GM06990 (cell line): ENCODE measurements around the gene COL6A3.

Experiments used
- DNase-seq: peaks from one replicate; pipeline ENCODE4 v3.0.0-alpha.2; 2011; ENCODE audit not compliant: insufficient read length; ENCODE audit errors: extremely low read depth
- H3K27me3 ChIP-seq: replicated peaks from 2 replicates; pipeline ENCODE4 v1.6.0; 2011; ENCODE audit warnings: low read length; ENCODE audit not compliant: control insufficient read depth, insufficient read depth
- H3K36me3 ChIP-seq: 2 replicates; pipeline ENCODE4 v1.5.1; 2011; ENCODE audit warnings: low read length; ENCODE audit not compliant: control insufficient read depth, insufficient read depth
- H3K4me3 ChIP-seq: replicated peaks from 2 replicates; pipeline ENCODE4 v1.5.1; 2011; ENCODE audit warnings: low read depth, mild to moderate bottlenecking, control low read depth, low read length
- TF ChIP-seq, protein P1 (sequence below): IDR thresholded peaks from 2 replicates; pipeline ENCODE4 v1.5.1; 2011; ENCODE audit warnings: low read length, control low read depth, mild to moderate bottlenecking, inconsistent platforms; ENCODE audit not compliant: insufficient read depth, poor library complexity, severe bottlenecking

The COL6A3 gene

DNA sequence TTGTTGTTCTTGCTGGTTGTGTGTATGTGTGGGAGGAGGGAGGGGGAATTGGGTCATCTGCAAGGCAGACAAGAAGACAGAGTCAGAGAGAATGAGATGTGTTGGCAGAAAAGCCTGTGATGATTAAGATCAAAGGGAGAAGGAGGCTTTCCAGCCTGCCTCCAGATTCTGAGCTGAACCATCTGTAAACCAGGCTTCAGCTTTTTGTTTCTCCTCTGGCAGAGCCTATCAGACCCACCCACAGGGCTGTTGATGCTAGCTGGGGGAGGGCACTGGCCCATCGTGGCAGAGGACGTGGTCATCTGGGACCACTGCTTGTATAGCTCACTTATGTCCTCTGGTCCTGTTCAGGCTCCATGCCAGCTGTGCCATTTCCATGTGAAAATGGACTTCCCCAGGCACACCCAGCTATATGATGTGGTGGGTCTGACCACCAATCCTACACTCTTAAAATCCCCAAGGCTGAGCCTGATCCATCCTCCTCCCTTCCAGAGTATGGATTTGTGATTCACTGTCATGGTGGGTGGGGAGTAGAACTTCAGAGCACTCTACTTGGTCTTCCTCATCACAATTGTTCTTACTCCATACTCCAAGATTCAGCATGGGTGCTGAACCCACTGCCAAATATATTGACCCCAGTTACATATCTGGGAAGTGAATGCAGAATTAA is 27.8 kb upstream of the COL6A3 start:
- H3K4me3 ChIP-seq, result no peak overlapping the region
- DNase-seq, result no peak
- TF ChIP-seq, protein P1, sequence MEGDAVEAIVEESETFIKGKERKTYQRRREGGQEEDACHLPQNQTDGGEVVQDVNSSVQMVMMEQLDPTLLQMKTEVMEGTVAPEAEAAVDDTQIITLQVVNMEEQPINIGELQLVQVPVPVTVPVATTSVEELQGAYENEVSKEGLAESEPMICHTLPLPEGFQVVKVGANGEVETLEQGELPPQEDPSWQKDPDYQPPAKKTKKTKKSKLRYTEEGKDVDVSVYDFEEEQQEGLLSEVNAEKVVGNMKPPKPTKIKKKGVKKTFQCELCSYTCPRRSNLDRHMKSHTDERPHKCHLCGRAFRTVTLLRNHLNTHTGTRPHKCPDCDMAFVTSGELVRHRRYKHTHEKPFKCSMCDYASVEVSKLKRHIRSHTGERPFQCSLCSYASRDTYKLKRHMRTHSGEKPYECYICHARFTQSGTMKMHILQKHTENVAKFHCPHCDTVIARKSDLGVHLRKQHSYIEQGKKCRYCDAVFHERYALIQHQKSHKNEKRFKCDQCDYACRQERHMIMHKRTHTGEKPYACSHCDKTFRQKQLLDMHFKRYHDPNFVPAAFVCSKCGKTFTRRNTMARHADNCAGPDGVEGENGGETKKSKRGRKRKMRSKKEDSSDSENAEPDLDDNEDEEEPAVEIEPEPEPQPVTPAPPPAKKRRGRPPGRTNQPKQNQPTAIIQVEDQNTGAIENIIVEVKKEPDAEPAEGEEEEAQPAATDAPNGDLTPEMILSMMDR, result no peak
- H3K36me3 ChIP-seq, result no peaks in the 10 kb centered on the region
- no peaks in the 10 kb centered on the region for H3K27me3 ChIP-seq

- DNase-seq, result no peak
- Histone ChIP-seq H3K36me3 (no peaks in the 10 kb centered on the region), H3K27me3 (no peaks in the 10 kb centered on the region), H3K4me3 (no peak overlapping the region)
- TF ChIP-seq, protein P1, result no peak
Measured at GRCh38 chr2:237440819-237441281, 26.9 kb upstream of the COL6A3 start.

DNA sequence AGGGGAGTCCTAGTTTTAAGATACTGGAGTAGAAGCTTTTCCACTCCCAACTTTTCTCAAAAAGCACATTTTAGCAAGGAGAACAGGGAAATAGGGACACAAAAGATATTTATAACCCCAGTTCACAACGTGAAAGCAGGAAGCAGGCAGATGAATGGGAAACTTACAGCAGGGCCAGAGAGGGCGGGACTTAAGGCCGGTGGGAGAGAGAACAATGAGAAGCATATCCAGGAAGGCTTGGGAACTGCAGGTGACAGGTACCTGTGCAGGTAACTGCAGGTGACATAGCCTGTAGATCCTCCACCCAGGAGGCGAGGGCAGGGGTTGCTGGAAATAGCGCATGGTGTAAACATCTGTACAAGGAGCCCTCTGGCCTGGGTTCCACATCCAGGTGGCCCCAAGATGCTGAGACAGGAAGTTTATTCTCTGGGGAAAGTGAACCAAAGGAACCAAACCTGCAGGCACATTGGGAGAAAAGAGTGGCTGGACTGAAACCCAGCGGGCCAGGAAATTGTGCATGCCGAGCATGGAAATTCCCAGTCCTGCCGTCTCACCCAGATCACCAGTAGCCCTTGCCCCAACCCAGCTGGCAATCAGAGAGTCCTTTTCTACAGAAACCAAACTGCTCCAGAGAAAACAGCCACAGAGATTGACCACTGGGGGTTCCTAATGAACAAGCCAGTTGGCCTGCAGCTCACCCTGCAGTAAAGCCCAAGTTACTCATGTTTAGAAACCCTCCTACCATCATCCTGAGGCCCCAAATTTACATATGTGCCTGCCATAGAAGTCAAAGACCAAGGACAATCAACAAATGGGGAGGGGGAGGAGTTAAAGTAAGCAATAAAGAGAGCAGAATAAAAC is 24.3 kb upstream of the COL6A3 start:
- DNase-seq, result no peak
- H3K36me3 ChIP-seq, result no peaks in the 10 kb centered on the region
- no peak overlapping the region for H3K4me3 ChIP-seq

GRCh38 chr2:237437566-237437965 is 23.6 kb upstream of the COL6A3 start:
- TF ChIP-seq, protein P1, result no peak
- no peak overlapping the region for H3K4me3 ChIP-seq
- H3K27me3 ChIP-seq, result no peaks in the 10 kb centered on the region; the same call in 1 of the 2 replicates
- no peak for DNase-seq
- H3K36me3 ChIP-seq, result no peaks in the 10 kb centered on the region

More for the DNA sequence above, 24.3 kb upstream of the COL6A3 start:
- no peaks in the 10 kb centered on the region; the same call in 1 of the 2 replicates for H3K27me3 ChIP-seq
- TF ChIP-seq, protein P1, result no peak

GRCh38 chr2:237435844-237436587 is 22.1 kb upstream of the COL6A3 start:
- Histone ChIP-seq H3K36me3 (no peaks in the 10 kb centered on the region), H3K4me3 (no peak overlapping the region), H3K27me3 (no peaks in the 10 kb centered on the region; the same call in 1 of the 2 replicates)
- DNase-seq, result no peak
- TF ChIP-seq, protein P1, result no peak
